CD4-positive, alpha-beta T cell treated with Interleukin-10 for 1 hour (primary cell): ENCODE results near the gene ALAD.
"Not testable (repeated sequence)": the region's sequence is repeated elsewhere in the genome, so short reads cannot be mapped to it uniquely, and the experiment has no call there.

Experiments
- DNase-seq: peaks from one replicate; pipeline ENCODE4 v3.0.0-alpha.2; 2020

ALAD gene

GRCh38 chr9:113372059-113372458 lies 29.0 kb downstream of the ALAD start:
- DNase-seq = no peak

DNA sequence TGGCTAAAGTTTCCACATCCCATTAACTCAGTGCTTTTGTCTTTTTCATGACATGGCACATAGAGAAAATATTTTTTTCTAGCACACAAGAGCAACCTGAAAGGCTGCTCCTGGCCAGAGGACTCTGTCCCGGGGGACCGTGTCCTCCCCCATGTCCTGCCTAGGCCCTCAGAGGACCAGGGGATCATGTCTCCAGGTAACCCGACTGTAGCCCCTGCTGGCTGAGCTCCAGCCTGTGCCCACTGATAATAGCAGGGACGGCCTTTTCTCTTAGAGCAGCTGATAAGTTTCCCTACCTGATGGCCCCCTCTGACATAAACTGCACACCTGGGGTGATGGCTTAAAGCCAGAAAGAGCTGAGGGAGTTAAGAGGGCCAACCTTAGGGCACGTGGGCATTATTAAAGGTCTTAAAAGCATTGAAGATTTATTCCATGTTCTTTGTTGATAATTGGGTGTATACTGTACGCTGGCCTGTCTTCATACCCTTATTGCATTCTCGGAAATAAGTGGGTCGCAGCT lies 30.2 kb downstream of the ALAD start:
- no peak for DNase-seq

DNA sequence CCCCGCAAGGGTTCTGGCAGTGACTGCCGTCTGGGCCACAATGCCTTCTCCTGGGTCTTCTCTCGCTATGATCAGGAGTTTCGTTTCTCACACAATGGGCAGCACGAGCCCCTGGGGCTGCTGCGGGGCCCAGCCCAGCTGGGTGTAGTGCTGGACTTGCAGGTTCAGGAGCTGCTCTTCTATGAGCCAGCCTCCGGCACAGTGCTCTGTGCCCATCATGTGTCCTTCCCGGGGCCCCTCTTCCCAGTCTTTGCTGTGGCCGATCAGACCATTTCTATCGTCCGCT lies 31.3 kb downstream of the ALAD start:
- no peak for DNase-seq

DNA sequence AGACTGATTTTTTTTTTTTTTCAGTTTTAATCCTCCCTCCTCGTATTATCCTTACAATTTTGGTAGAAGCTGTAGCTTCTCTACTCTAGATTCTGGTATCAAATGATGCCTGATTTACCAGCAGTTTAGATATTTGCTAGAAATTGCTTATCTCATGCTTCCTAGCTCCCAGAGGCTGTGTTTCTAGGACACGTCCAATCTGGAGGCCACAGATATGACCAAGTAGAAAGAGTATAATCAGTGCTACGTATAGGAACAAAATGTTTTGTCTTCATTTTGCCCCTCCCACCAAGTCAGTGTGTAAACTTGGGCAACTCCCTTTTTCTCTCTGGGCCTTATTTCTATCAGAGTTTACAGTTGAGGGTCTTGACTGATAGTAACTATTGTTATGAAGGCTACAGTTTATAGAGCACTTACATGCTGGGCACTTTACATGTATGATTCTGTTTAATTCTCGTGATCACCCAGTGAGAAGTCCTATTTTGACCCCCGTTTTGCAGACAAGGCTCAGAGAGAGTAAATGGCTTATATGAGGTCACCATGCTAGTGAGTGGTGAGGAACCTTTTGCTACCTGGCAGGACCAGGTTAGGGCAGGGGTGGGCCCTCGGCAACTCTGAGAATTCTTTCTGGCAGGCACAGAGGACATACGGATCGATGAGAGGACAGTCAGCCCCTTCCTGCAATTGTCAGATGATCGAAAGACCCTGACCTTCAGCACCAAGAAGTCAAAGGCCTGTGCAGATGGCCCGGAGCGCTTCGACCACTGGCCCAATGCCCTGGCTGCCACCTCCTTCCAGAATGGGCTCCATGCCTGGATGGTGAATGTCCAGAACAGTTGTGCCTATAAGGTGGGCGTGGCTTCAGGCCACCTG lies 31.9 kb downstream of the ALAD start:
- no peak for DNase-seq

- DNase-seq = no peak
Measured at GRCh38 chr9:113368348-113368981, 32.6 kb downstream of the ALAD start.

DNA sequence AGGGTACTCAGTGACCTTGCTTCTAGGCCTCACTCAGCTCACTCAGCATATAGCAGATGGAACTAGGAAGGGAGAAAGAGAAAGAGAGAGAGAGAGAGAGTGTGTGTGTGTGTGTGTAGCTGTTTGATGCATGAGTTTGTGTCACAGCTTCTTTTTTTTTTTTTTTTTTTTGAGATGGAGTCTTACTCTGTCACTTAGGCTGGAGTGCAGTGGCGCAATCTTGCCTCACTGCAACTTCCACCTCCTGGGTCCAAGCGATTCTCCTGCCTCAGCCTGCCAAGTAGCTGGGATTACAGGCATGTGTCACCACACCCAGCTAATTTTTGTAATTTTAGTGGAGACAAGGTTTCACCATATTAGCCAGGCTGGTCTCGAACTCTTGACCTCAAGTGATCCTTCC lies 35.4 kb downstream of the ALAD start:
- not testable (repeated sequence) for DNase-seq

DNA sequence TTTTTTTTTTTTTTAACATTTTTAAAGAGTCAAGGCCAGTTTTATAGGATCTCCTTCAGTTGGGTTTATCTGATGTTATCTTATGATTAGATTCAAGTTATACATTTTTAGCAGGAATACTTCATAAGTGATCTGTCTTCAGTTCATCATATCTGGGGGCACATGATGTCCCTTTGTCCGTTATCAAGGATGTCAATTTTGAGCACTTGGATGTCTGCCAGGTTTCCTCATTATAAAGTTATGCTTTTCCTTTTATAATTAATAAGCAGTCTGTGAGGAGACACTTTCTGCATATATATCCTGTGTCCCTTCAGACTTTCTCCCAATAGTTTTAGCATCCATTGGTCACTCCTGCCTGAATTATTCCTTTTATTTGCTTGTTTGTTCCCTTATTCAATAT lies 36.1 kb downstream of the ALAD start:
- DNase-seq = no peak

DNA sequence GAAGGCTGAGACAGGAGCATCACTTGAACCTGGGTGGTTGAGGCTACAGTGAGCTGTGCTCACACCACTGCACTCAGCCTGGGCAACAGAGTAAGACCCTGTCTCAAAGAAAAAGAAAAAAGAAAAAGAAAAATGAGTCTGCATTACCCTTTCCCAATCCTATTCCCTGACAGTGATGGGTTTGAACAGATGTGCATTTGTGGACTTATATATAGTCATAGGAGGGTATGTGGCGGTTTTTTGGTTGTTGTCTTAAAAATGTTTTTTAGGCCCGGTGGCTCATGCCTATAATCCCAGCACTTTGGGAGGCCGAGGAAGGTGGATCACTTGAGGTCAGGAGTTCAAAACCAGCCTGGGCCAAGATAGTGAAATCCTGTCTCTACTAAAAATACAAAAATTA lies 37.7 kb downstream of the ALAD start:
- DNase-seq = no peak

- no peak for DNase-seq
Measured at GRCh38 chr9:113361304-113362018, 39.6 kb downstream of the ALAD start.

DNA sequence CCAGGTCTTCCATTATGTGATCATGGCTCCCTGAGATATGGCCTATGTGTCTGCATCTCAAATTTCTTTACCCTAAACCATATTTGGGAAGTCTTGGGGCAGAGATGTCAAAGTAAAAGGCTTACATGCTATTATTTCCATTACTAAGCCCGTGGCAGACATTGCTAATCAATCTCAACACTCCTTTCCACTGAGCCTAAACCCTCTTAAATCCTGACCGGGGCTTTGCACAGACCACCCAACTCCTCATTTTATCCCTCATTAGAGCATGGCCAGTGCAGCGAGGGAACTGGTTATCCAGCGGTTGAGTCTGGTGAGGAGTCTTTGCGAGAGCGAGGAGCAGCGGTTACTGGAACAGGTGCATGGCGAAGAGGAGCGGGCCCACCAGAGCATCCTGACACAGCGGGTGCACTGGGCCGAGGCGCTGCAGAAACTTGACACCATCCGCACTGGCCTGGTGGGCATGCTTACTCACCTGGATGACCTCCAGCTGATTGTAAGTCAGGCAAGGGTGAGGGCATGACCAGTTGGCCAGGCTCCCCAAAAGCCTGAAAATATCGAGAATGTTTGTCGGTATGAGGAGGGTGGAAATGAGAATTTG lies 40.7 kb downstream of the ALAD start:
- DNase-seq = no peak

- DNase-seq = no peak
Measured at GRCh38 chr9:113359385-113359784, 41.7 kb downstream of the ALAD start.

GRCh38 chr9:113356686-113357292 lies 44.3 kb downstream of the ALAD start:
- no peak for DNase-seq

DNA sequence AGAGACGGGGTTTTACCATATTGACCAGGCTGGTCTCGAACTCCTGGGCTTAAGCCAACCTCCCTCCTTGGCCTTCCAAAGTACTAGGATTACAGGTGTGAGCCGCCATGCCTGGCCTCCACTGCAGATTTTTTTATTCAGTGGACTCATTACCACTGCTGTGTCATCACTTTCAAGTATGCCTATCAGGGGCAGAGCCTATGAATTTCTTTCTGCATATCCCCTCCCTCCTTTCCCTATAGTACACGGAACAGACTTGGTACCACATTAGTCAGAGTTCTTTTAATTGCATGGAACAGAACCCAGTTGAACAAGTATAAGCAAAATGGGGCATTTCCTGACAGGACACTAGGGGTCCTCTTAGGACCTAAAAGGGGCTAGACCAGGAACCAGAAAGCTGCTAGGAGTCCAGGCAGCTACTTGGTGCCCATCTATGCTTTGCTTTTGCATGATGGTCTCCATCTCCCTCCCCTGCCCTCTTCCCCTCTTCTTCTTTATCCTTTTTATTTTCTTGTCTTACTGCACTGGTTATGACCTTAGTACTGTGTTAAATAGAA lies 46.0 kb downstream of the ALAD start:
- no peak for DNase-seq

GRCh38 chr9:113352411-113352810 lies 48.7 kb downstream of the ALAD start:
- DNase-seq = no peak

DNA sequence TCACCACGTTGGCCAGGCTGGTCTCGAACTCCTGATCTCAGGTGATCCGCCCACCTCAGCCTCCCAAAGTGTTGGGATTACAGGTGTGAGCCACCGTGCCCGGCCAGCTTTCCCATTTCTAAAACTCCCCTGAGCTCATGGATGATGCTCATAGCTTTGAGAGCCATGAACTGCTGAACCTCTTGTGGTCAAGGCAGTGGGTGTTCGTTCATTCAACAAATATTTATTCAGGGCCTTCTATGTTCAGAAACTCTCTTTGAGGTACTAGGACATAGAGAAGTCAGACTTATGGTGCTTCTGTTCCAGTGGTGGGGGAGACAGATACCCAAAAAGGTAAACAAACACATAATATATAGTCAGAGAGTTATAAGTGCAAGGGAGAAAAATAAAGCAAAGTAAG lies 49.1 kb downstream of the ALAD start:
- no peak for DNase-seq

GRCh38 chr9:113350937-113351336 lies 50.1 kb downstream of the ALAD start:
- DNase-seq = peak; percentile 39

DNA sequence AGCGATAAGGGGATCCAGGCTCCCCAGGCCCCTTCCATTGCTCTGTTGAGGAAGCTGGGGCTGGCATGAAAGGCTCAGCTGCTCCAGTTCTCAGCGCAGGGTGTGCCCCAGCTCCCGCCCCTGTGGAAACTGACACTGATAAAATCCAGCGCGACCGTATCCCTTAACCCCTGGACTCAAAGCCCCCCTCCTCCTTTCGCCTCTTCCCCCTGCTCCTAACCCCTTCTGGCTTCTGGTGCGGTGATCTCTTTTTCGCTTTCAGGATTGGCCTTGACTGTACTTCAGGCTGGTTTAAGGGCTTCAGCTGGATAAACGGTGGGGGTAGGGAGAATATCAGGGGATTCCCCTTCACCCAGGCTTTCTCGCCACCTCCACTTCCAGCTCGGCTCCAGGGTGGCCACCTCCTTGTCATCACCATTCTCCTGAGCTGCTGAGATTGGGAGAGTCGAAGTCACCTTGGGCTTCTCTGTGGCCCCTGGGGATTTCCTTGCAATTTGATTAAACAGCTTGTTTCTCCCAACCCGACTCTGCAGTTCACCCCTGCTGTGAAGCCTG lies 50.9 kb downstream of the ALAD start:
- DNase-seq = no peak

DNA sequence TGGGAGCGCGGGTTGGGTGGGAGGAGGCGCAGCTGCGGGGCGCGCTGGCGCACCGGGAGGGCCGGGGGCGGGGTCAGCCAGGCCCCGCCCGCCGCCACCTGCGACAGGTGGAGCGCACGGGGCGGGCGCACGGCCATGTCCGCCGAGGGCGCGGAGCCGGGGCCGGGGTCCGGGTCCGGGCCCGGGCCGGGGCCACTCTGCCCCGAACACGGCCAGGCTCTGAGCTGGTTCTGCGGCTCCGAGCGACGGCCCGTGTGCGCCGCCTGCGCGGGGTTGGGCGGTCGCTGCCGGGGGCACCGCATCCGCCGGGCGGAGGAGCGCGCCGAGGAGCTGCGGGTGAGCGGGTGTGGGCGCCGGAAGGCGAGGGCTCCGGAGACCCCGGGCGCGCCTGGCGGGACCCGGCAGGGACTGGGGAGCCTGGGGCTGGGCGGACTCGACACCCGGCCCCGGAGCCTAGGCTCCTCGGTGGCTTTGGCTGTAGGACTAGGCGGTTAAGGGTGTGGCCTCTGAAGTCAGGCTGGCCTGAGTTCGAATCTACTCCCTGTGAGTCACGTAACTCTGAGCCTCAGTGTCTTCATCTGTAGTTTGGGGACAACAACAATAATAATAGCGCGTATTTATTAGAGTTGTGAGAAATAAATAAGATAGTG lies 51.5 kb downstream of the ALAD start, which contains the start of gene BSPRY:
BSPRY (plus strand) TSS at position 97 of the 650 bp plus-strand sequence; CDS start at position 136, 39 bp downstream.
- peak; percentile 28 for DNase-seq

DNA sequence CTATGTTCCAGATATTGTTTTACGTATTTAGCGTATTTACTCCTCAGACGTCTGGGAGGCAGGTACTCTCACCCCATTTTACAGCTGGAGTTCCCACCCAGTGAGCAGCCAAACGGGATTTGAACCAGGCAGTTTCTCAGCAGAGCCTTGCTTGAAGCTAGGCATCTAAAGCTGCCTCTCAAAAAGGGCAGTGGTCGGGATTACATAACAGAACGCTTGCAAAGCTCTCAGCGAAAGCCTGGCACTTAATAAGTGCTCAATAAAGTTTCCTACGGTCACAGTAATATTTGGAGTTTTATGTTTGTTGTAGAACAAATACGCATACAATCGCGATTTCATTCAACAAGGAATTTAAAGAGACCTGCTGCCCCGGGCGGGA lies 52.0 kb downstream of the ALAD start:
- no peak for DNase-seq

DNA sequence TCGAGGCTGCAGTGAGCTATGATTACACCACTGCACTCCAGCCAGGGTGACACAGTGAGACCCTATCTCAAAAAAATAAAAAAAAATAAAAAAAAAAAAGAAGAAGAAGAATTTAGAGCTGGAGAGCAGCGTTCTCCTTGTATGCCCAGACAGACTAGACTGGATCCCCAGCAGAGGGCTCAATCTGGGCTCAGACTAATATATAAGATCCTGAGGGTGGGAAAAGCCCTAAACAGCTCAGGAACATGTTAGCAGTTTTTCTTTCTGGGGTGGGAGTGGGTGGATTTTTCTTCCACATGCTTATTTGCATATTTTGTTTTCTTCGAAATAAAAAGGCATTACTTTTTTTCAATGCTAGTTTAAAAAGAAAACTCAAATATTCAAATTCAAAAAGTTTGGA lies 52.6 kb downstream of the ALAD start:
- DNase-seq = no peak

DNA sequence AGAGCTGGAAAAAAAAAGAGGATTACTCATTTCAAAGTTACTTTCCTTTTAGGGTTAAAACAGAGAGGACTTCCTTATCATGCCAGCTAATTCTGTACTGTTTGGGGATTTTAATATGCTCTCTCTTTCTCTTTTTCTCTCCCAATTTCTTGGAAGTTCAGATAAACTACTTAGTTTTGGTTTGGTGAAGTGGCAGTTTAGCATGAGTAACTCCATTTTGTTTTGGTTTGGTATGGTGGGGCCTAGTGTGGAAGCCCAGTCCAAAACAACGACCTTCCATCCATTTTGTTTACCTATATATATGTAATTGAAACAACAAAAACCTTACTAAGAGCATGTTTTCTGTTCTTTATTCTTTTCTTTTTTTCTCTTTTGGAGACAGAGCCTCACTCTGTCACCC lies 55.4 kb downstream of the ALAD start:
- no peak for DNase-seq

DNA sequence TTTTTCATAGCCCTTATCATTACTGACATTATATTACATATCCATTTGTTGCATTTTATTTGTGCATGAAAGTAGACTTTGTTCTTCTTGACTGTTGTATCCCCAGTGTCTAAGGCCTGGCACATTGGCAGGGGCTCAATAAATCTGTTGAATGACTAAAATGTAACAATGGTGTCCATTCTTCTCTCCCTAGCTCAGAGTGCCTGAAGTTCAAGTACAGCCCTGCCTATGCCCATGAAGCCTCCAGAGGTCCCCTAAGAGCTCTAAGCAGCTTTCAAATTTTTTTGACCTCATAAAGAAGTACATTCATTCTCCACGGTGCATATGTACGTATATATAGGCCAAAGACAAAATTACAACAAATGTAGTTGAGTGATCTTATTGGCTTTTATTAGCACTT lies 55.9 kb downstream of the ALAD start:
- no peak for DNase-seq
